ENCODE measurements around the gene GPR50. TPM values are rescaled to one million over a fixed set of nuclear protein-coding genes. Genes with fewer than 3 reads are reported as not detected.

GPR50 gene
- total RNA-seq, result not detected in 2 replicates

GRCh38 chrX:151176231-151176750 is at the start of gene GPR50:
TSS of gene GPR50 (plus strand) at chrX:151176584. CDS start at chrX:151176722, 138 bp downstream.

Small RNA genes lying within 50 kb of the gene (small RNA-seq; reads per million reads assigned to genes)
- gene MIR4330, result not detected

Other genes with a start within 250 kb of the GPR50 start
- 17.0 and 28.4 TPM in 2 replicates for gene HMGB3, start 193.2 kb upstream of the GPR50 start, total RNA-seq
- 67.9 and 89.6 TPM in 2 replicates for gene VMA21, start 220.6 kb downstream of the GPR50 start, total RNA-seq

Data from vein endothelial cell (primary cell).